HG02759 (cell line): ENCODE measurements around the gene CNST.
"Not testable (repeated sequence)": the region's sequence is repeated elsewhere in the genome, so short reads cannot be mapped to it uniquely, and the experiment has no call there.

Source experiments
- ATAC-seq: cut with Tn5 transposase; IDR thresholded peaks from one replicate; pipeline ENCODE4 v1.9.1; 2021; ENCODE audit warnings: mild to moderate bottlenecking, moderate library complexity; ENCODE audit not compliant: unreplicated experiment

The CNST gene

DNA sequence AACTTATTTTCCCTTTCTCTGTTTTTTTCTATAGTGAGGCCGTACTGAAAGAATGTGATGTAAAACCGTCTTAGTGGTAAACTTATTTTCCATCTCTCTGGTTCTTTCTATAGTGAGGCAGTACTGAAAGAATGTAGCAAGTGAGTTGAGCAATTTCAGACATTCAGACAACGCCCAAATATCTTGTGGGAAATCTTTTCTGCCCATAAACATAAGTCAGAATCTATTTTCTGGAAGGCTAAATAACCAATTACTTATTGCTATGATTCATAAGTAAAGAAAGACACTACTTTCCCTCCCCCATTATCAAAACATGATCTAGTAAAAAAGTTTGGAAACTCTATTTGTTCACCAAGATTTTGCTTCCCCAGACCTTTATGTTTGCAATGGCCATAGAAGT lies 139.1 kb downstream of the CNST start:
- ATAC-seq, result no peak

DNA sequence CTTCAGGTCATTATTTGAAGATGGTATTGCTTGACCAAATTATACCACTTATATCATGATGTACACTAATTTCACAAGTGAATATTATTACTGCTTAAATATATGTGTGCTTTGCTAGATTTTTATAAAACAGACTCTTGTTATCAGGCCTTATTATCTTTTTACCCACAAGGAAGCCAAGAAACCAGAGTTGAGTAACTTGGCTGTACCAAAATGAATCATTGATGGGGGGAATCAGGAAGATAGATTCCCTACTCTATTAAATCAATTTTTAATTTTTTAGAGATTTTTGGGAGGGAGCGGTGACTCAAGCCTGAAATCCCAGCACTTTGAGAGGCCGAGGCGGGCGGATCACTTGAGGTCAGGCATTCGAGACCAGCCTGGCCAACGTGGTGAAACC lies 141.9 kb downstream of the CNST start:
- no peak for ATAC-seq

DNA sequence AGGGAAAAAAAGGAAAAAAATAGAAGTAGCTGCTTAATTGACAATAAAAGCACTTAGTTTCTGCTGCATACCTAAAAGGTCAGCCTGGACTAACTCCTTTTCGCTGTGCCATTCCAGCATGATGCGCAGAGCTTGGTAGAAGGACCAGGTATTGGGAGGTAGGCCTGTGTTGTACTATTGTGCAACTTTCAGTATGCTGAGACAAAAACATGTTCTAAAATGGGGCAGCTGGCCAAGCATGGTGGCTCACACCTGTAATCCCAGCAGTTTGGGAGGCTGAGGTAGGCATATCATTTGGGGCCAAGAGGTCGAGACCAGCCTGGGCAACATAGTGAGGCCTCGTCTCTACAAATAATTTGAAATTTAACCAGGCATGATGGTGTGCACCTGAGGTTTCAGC lies 142.9 kb downstream of the CNST start:
- no peak for ATAC-seq

- ATAC-seq, result no peak
These were observed 143.6 kb downstream of the CNST start for GRCh38 chr1:246709835-246710234.

GRCh38 chr1:246711548-246712003 lies 145.3 kb downstream of the CNST start:
- ATAC-seq, result no peak

GRCh38 chr1:246712428-246712827 lies 146.2 kb downstream of the CNST start:
- ATAC-seq, result not testable (repeated sequence)
